ACC112 (cell line): ENCODE data around the gene PHF11.

Experiments
- H2AFZ ChIP-seq: fragments of 200-600 bp; sonication (generic); one replicate; pipeline ENCODE4 v1.6.0; 2017; ENCODE audit warnings: antibody characterized with exemption, low read length; ENCODE audit not compliant: unreplicated experiment
- H3K27ac ChIP-seq: fragments of 200-600 bp; sonication (generic); 2 replicates; pipeline ENCODE4 v1.5.1; 2014; ENCODE audit warnings: low read depth, mild to moderate bottlenecking, antibody characterized with exemption, low read length, moderate library complexity
- H3K27me3 ChIP-seq: fragments of 200-600 bp; sonication (generic); 2 replicates; pipeline ENCODE4 v1.6.1; 2014; ENCODE audit warnings: mild to moderate bottlenecking, antibody characterized with exemption, low read length, moderate library complexity, mixed read lengths; ENCODE audit not compliant: insufficient read depth
- H3K36me3 ChIP-seq: fragments of 200-600 bp; sonication (generic); 2 replicates; pipeline ENCODE4 v1.6.1; 2016; ENCODE audit warnings: mild to moderate bottlenecking, antibody characterized with exemption, low read length, moderate library complexity, mixed read lengths; ENCODE audit not compliant: insufficient read depth
- H3K4me1 ChIP-seq: fragments of 200-600 bp; sonication (generic); one replicate; pipeline ENCODE4 v1.6.1; 2016; ENCODE audit warnings: low read length, mixed read lengths; ENCODE audit not compliant: insufficient read depth, unreplicated experiment, control insufficient read depth
- H3K4me3 ChIP-seq: fragments of 200-600 bp; sonication (generic); 2 replicates; pipeline ENCODE4 v1.5.1; 2014; ENCODE audit warnings: mild to moderate bottlenecking, low read depth, low read length
- H3K79me2 ChIP-seq: fragments of 200-600 bp; sonication (generic); one replicate; pipeline ENCODE4 v1.6.0; 2016; ENCODE audit warnings: low read length; ENCODE audit not compliant: control insufficient read depth, unreplicated experiment, insufficient read depth

Gene PHF11

DNA sequence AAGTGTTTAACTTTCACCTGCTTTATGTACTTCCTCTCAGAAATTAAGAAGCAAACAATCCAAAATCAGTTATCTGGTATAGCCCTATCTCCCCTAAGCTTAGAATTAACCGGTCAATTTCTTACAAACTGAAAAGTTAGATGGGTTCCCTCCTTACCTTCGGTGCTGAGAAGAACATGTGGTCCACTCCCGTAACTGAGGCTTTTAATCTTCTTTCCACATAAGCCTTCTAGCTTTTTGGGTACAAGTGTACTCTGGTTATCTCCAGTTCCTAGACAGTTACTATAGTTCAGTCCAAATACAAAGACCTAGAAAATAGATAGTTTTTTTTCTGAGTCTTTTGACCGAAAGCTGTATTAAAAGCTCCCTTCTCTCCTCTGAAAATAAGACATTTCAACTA, 70.7 kb downstream of the PHF11 start:
- Histone ChIP-seq H3K4me3 (no peak overlapping the region), H3K27me3 (no peaks in the 10 kb centered on the region), H3K27ac (no peak overlapping the region), H3K4me1 (peaks cover 5% of the 10 kb centered on the region), H3K36me3 (peaks cover 12% of the 10 kb centered on the region; the same call in 1 of the 2 replicates), H2AFZ (no peak overlapping the region), H3K79me2 (no peaks in the 10 kb centered on the region)

DNA sequence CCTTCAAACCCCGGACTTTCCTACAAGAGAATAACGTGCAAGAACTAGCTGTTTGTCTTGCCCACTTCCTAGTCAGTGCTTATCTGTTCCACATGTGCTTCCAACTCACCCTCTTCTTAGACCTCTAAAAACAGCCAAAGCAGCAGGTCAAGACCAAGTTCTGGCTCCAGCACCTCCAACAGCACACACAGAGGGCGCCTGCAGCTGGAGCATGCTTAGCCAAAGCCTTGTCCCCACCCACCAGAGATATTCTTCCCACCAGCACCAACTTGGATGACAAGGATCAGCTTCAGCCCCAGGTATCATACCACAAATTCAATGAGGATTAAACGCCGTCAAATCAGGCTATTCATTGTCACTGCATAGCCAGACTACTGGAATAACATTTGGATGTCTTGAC, 71.7 kb downstream of the PHF11 start:
- Histone ChIP-seq H3K4me3 (no peak overlapping the region), H3K79me2 (no peaks in the 10 kb centered on the region), H3K27me3 (no peaks in the 10 kb centered on the region), H2AFZ (no peak overlapping the region), H3K4me1 (peaks cover 5% of the 10 kb centered on the region), H3K27ac (no peak overlapping the region), H3K36me3 (peaks cover 12% of the 10 kb centered on the region; the same call in 1 of the 2 replicates)

DNA sequence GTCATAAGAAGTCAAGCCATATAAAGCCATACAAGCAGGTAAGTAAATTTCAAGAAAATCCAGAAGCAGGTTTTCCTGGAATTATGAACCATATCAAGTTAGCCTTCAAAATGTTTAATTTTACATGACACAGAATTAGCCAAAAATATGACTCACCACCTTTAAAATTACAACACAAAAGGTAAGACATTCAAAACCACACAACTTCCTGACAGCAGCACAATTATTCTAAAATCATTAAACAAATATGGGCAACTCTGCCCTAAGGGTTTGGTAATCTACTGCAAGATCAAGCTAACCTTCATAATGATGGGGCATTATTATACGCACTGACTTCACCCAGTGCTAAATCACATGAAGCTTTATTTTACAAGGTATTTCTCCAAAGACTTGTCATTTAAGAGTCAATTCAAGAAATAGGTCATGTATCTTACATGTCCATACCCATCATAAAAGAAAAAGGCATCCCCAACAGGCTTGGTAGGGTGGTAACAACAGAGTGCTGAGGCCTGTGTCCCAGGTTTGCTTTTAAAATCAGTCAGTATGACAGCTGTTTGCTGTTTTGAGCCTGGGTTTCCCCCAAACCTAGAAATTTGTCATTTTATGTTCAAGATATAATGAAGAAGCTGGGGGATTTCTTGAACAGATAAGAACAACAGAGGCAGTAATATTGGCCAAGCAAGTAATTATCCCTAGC, 74.4 kb downstream of the PHF11 start:
- Histone ChIP-seq H2AFZ (no peak overlapping the region), H3K4me3 (no peak overlapping the region), H3K27me3 (no peaks in the 10 kb centered on the region), H3K27ac (no peak overlapping the region), H3K4me1 (peaks cover 5% of the 10 kb centered on the region), H3K79me2 (peaks cover 2% of the 10 kb centered on the region), H3K36me3 (peaks cover 12% of the 10 kb centered on the region; the same call in 1 of the 2 replicates)

DNA sequence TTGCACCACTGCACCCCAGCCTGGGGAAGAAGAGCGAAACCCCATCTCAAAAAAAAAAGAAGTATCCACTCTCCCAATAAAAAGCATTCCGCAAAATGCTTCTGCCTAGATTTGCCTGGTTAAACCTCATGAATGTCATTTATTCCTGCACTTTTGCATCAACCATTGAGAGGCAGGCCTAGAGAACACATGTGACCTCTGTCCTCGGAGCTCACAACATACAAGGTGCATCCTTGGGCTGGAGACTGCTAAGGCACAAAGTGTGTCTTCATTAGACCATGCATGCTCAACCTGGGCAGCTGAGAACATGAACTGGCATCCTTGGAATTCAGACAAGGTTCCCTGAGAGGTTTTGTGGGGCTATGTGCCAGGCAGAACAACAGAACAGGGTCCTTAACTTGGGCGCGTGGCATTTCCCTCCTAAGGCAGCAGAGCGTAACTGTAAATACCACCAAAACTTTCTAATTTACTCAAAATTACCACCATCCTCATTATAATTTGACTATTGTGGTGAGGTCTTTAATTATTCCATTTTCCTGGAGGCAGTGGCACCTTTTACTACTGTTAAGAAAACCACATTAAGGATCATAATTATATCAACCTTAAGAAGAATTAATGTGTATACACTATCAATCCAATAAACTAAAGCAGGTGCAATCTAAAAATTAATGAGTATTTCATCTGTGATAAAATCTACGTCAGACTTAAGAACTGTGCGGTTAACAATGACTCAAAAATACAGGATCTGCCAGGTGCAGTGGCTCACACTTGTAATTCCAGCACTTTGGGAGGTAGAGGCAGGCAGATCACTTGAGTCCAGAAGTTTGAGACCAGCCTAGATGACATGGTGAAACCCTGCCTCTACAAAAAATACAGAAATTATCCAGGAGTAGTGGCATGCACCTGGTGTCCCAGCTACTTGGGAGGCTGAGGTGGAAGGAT, 75.8 kb downstream of the PHF11 start:
- H3K79me2 ChIP-seq, result peaks cover 2% of the 10 kb centered on the region
- H2AFZ ChIP-seq, result no peak overlapping the region
- no peaks in the 10 kb centered on the region for H3K27me3 ChIP-seq
- peaks cover 5% of the 10 kb centered on the region for H3K4me1 ChIP-seq
- H3K4me3 ChIP-seq, result no peak overlapping the region
- no peak overlapping the region for H3K27ac ChIP-seq
- H3K36me3 ChIP-seq, result peaks cover 7% of the 10 kb centered on the region; the same call in 1 of the 2 replicates
